Activated CD4-positive, CD25-positive, alpha-beta regulatory T cell treated with anti-CD3 and anti-CD28 coated beads, Interleukin-2, amount 50 U/mL, for 24 hours (primary cell): ENCODE measurements around the gene IGSF3.
A peak's percentile ranks its signal among the peaks of the same experiment; 100 is the strongest.
"Not testable (repeated sequence)": the region's sequence is repeated elsewhere in the genome, so short reads cannot be mapped to it uniquely, and the experiment has no call there.

Experiments
- ATAC-seq, 2 donors: fragments of 150-1000 bp; cut with Tn5 transposase; one replicate each; pipeline ENCODE4 v1.10.0; 2021; ENCODE audit warnings: mild to moderate bottlenecking in 1 of 2, moderate library complexity in 1 of 2

The IGSF3 gene

GRCh38 chr1:116627357-116627756, 40.2 kb downstream of the IGSF3 start:
- ATAC-seq = not testable (repeated sequence)

DNA sequence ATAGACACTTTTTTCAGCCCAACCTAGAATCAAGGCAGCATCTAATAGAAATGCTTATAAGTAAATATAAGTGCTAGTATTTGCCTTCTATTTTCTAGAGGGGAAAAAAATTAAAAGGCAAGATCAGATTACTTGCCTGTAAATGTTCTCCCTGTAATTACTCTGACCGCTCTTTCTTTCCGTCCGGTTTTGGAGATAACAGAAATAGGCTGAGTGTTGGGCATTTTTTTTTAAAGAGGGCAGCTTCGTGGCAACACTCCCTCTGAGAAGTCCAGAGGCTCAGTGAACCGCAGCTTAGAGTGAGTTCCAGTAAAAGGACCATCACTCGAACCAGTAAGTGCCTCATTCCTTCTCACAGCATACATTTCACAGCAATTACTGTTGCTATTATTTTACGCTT, 40.6 kb downstream of the IGSF3 start:
- not testable (repeated sequence) for ATAC-seq

DNA sequence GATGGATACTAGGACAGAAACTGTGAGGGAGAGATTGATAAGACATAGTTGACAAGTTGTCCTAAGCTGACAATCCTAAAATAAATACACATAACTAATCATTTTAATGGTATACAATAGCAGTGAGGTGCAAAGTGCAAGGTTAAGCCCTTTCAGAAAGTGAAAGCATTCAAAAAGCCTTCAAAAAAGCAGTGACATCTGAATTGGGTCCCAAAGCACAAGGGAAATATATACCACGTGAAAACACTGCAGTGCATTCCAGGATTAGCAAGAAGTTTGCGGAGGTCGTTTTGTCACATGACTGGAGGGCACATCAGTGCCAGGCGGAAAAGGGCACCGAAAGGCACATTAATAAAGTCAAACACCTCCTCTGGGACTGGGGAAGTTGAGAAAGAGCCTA, 42.4 kb downstream of the IGSF3 start:
- ATAC-seq = not testable (repeated sequence)

DNA sequence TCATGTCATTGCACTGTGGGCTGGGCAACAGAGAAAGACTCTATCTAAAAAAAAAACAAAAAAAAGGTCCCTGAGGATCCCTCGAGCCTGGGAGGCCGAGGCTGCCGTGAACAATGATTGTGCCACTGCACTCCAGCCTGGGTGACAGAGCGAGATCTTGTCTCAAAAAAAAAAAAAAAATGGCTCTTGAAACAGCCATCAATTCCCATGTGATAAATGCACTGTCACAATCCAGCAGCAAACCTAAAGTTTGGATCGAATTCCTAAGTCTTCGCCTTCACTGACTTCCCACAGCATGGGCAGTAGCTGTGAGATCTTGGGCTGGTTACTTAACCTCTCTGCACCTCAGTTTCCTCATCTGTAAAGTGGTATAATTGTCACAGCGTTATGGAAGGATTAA, 43.5 kb downstream of the IGSF3 start:
- ATAC-seq = no peak

DNA sequence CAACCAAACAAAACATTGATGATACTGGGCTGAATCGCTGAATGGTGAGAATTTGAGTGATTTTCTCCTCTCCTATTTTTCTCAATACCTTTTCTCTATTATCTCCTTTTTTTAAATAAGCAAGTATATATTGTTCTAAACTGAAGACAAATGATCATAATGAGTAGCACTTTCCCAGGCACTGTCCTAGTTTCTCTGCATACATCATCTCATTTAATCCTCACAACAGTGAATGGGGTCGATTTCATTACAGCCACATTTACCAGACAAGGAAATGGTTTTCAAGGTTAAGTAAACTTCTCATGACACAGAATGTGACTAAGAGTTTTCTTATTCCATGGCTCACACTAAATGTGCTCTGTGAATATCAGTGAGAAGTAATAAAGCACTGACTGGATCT, 45.0 kb downstream of the IGSF3 start:
- ATAC-seq = not testable (repeated sequence)

GRCh38 chr1:116621756-116622155, 45.8 kb downstream of the IGSF3 start:
- not testable (repeated sequence) for ATAC-seq

DNA sequence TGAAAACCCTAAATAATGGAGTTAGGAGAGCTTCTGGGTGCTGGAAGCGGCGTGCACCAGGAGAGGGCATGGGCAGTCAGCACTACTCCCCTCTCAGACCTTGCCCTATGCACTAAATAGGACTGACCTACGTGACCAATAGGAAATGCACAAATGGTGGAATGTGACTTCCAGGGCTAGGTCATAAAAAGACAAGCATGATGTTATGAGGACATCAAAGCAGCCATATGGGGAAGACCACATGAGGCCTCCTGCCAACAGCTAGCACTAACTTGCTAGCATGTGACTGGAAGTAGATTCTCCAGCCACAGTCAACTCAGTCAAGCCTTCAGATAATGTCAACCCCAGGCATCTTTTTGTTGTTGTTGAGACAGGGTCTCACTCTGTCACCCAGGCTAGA, 47.1 kb downstream of the IGSF3 start:
- not testable (repeated sequence) for ATAC-seq

DNA sequence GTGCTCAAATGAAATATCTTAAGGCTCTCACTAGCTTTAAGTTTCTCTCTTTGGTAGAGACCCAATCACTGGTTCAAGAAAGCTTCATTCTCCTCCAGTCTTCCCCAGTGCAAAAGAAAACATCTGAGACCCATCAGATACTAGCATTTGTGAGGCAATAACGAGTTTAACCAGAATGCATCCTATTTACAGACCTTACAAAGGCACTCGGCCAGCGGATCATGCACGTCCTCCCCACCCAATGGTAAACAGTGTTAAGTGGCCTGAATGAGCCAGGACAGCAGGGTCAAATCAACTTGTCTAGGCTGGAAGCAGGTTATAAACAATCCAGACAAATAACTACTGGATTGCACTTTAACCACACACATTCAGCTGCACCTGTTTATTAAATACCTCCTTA, 48.4 kb downstream of the IGSF3 start:
- not testable (repeated sequence) for ATAC-seq

- ATAC-seq = not testable (repeated sequence)
Measured at GRCh38 chr1:116617808-116618207, 49.7 kb downstream of the IGSF3 start.

- not testable (repeated sequence) for ATAC-seq
Measured at GRCh38 chr1:116613825-116614224, 53.7 kb downstream of the IGSF3 start.

GRCh38 chr1:116609801-116610371, 57.6 kb downstream of the IGSF3 start:
- not testable (repeated sequence) for ATAC-seq

DNA sequence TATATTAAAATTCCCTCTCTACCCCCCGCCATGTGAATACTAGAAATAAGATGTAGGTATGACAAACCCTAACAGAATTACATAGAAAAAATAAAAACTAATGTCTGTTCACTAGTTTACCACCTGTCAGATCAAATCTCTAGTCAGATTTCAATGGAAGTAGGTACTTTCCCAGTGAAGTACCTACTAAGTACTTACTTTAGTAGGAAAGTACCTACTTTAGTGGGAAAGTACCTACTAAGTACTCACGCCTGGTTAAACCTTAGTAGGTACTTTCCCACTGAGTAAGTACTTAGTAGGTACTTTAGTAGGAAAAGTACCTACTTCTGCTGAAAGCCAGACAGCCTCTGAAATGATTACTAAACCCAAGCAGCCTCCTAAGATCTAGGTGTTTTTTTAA, 58.7 kb downstream of the IGSF3 start:
- ATAC-seq = peak; percentile 78 to 79

DNA sequence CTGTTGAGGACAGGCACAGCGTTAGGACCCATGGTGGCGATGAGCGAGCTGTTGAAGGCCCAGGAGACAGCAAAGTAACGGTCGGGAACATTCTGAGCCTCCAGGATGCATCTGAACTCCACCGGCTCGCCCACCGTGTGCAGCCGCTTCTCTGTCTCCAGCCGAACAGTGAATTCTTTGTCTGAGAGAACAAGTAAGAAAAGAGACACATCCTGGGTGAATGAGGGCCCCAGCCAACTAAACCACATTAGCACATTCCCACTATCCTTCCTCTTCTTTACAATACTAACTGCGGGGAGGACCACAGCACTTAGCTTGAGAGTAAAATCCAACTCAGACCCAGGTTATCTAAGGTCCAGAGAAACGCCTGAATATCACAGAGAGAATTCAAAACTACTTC, 59.4 kb downstream of the IGSF3 start:
- ATAC-seq = not testable (repeated sequence)

GRCh38 chr1:116607463-116607862, 60.1 kb downstream of the IGSF3 start:
- not testable (repeated sequence) for ATAC-seq

DNA sequence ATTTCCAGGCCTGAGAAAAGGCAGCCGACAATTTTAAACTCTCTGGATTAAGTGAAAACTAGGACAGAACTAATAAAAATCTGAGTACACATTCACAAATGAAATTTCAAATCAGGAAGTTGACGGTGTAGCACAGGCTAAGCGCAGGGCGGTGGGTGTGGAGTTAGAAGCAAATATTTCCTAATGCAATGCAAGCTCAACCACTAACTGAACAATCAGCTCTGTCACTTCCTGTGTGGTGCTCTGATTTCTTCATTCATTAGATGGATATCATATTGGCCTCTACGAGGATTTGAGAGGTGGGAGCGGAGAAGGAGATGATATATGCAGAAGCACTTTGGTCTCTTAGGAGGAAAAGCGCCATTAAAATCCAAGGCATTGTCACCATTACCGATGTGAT, 61.5 kb downstream of the IGSF3 start:
- ATAC-seq = peak in 1 of 2 donors; percentile 36

DNA sequence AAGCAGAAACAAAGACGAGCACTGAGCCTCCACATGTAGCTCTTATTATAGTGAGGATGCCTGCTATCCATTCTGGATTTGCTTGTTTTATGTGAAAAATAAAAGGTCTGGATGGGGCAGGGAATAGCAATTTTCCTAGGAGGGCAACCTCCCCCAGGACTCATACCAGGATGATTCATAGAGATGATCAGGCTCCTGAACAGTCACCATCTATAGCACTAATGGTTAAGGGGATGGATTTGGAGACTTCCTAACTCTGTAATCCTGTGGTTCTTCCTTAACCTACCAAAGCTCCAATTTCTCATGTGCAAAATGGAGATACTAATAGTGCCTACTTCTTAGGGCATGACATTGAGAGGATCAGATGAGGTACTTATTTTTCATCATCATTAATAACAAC, 62.2 kb downstream of the IGSF3 start:
- ATAC-seq = no peak

DNA sequence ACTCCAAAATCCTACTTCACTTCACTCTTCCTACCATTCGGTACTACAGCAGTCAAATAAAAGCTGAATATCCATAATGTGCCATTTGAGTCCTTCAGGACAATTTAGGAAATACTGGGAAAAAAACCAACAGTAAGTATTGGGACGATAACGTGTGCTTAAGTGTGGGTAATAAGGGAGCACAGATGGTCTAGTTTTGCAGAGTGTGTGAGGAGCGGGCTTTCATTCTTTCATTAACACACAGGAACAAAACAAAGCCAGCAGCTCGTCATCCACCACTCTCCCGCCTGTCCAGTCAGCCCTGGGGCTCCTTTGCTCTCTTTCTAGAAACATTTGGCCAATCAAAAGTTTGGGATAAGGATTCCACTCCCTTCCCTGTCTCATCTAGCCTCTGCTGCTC, 63.1 kb downstream of the IGSF3 start:
- ATAC-seq = not testable (repeated sequence)

DNA sequence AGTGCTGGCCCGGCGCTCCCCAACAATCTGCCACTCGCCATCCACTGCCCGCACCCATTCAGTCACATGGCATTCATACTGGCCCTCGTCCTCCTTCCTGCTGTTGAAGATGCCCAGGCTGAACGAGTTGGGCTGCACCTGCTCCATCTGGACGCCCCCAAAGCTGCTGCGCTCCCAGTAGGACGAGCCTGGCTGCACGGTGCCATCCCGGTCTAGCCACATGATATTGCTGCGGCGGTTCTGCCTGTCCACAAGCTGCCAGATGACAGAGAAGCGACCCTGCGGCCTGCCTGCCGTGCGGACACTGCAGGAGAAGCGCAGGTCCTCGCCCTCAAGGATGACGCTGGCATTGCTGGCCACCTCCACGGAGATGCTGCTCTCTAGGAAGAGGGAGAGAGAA, 63.9 kb downstream of the IGSF3 start:
- ATAC-seq = not testable (repeated sequence)

DNA sequence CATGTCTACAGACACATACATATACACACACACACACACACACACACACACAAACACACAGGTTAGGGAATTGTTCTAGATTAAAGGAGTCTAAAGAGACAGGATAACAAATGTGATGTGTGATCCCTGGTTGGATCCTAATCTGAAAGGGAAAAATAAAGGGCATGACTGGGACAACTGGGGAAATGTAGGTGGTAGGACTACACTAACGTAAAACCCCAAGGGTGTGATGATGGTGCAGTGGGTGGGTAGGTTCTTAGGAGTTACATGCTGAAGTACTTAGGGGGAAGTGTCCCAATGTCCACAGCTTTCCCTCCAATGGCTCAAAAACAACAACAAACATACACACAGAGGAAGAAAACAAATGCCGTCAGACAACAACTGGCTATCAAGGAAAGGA, 68.2 kb downstream of the IGSF3 start:
- ATAC-seq = not testable (repeated sequence)

GRCh38 chr1:116598420-116599036, 69.0 kb downstream of the IGSF3 start:
- peak; percentile 19 to 47 for ATAC-seq

GRCh38 chr1:116597388-116597787, 70.1 kb downstream of the IGSF3 start:
- peak; percentile 42 to 60 for ATAC-seq

GRCh38 chr1:116596742-116597307, 70.7 kb downstream of the IGSF3 start:
- ATAC-seq = not testable (repeated sequence)

- ATAC-seq = peak; percentile 49 to 67
Measured at GRCh38 chr1:116595946-116596741, 71.4 kb downstream of the IGSF3 start.
